GM06990 (cell line): ENCODE results near the gene AJUBA.
A peak's percentile ranks its signal among the peaks of the same experiment; 100 is the strongest.

Experiments
- DNase-seq: peaks from one replicate; pipeline ENCODE4 v3.0.0-alpha.2; 2011; ENCODE audit not compliant: insufficient read length; ENCODE audit errors: extremely low read depth
- H3K27me3 ChIP-seq: replicated peaks from 2 replicates; pipeline ENCODE4 v1.6.0; 2011; ENCODE audit warnings: low read length; ENCODE audit not compliant: control insufficient read depth, insufficient read depth
- H3K36me3 ChIP-seq: 2 replicates; pipeline ENCODE4 v1.5.1; 2011; ENCODE audit warnings: low read length; ENCODE audit not compliant: control insufficient read depth, insufficient read depth
- H3K4me3 ChIP-seq: replicated peaks from 2 replicates; pipeline ENCODE4 v1.5.1; 2011; ENCODE audit warnings: low read depth, mild to moderate bottlenecking, control low read depth, low read length
- CTCF ChIP-seq: IDR thresholded peaks from 2 replicates; pipeline ENCODE4 v1.5.1; 2011; ENCODE audit warnings: low read length, control low read depth, mild to moderate bottlenecking, inconsistent platforms; ENCODE audit not compliant: insufficient read depth, poor library complexity, severe bottlenecking

The AJUBA gene

GRCh38 chr14:22985894-22986507 lies 3.6 kb upstream of the AJUBA start:
- no peaks in the 10 kb centered on the region for H3K27me3 ChIP-seq
- no peak for TF ChIP-seq CTCF
- DNase-seq, result no peak
- no peaks in the 10 kb centered on the region for H3K36me3 ChIP-seq
- no peak overlapping the region for H3K4me3 ChIP-seq

GRCh38 chr14:22984959-22985658 lies 2.8 kb upstream of the AJUBA start:
- no peak for TF ChIP-seq CTCF
- Histone ChIP-seq H3K36me3 (no peaks in the 10 kb centered on the region), H3K4me3 (no peak overlapping the region), H3K27me3 (no peaks in the 10 kb centered on the region)
- DNase-seq, result no peak

GRCh38 chr14:22981876-22982476 lies 375 bp downstream of the AJUBA start:
- no peak for DNase-seq
- Histone ChIP-seq H3K4me3 (peak overlapping the region; percentile 76), H3K27me3 (no peaks in the 10 kb centered on the region), H3K36me3 (no peaks in the 10 kb centered on the region)
- no peak for TF ChIP-seq CTCF

- H3K36me3 ChIP-seq, result no peaks in the 10 kb centered on the region
- no peak for DNase-seq
- H3K27me3 ChIP-seq, result no peaks in the 10 kb centered on the region
- TF ChIP-seq CTCF, result no peak
- H3K4me3 ChIP-seq, result no peak overlapping the region; the same call in 1 of the 2 replicates
Measured at GRCh38 chr14:22981090-22981875, 1.1 kb downstream of the AJUBA start.

- TF ChIP-seq CTCF, result no peak
- Histone ChIP-seq H3K36me3 (no peaks in the 10 kb centered on the region), H3K4me3 (no peak overlapping the region; the same call in 1 of the 2 replicates), H3K27me3 (no peaks in the 10 kb centered on the region)
- DNase-seq, result no peak
Measured at GRCh38 chr14:22980672-22981089, 1.7 kb downstream of the AJUBA start.
